ENCODE data around the gene CRLF1.

DNA sequence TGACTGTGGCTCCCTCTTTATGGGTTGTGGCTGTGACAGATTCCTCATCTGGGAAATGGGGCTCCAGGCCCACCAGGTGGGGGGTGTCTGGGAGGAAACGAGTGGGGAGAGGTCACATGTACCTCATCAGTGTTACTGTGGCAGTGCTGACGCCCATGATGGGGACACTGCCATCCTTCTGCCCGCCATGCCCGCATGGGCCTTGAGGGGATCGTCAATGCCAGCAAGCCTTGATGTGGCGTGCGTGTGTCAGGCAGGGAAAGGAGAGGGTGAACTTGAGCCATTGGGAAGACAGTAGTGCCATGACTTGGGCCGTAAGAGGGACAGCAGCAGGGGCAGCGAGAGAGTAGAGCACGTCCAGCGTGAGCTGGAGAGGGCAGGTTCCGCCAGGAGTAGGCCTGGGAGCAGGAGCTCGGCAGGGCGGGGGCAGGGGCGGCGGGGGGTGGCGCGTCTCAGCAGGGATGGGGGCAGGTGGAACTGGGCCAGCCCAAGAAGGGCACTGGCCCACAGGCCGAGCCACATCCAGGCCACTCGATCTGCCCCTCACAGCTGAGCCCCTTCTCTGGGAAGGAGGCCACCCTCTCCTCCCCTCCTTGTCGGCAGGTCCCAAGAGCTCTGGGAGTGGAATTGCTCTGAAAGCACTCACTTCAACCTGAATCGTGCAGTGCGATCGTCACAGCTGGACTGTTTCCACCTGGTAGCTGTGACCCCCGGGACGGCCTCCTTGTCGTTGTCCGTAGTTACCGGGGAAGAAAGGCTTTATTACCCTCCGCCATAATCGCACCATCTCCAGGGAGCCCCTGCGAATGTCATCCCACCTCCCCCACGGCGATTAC lies 40.2 kb upstream of the CRLF1 start:
- TF ChIP-seq, protein P1, sequence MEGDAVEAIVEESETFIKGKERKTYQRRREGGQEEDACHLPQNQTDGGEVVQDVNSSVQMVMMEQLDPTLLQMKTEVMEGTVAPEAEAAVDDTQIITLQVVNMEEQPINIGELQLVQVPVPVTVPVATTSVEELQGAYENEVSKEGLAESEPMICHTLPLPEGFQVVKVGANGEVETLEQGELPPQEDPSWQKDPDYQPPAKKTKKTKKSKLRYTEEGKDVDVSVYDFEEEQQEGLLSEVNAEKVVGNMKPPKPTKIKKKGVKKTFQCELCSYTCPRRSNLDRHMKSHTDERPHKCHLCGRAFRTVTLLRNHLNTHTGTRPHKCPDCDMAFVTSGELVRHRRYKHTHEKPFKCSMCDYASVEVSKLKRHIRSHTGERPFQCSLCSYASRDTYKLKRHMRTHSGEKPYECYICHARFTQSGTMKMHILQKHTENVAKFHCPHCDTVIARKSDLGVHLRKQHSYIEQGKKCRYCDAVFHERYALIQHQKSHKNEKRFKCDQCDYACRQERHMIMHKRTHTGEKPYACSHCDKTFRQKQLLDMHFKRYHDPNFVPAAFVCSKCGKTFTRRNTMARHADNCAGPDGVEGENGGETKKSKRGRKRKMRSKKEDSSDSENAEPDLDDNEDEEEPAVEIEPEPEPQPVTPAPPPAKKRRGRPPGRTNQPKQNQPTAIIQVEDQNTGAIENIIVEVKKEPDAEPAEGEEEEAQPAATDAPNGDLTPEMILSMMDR (conservative IDR thresholded peaks at IDR 0.05; ENCODE audit: low read length), result no peak
- no peak for TF ChIP-seq EZH2phosphoT487 (IDR thresholded peaks at IDR 0.05; ENCODE audit: borderline replicate concordance, low read depth, low read length)
